Smooth muscle cell (in vitro differentiated cells): ENCODE measurements around the gene BTD. TPM values are rescaled to one million over a fixed set of nuclear protein-coding genes. Genes with fewer than 3 reads are reported as not detected.

ENCODE experiments used
- DNase-seq: peaks from one replicate; lab custom pipeline; 2025; ENCODE audit not compliant: unreplicated experiment; lab: John Stamatoyannopoulos, UW
- H2AFZ ChIP-seq: fragments of 200-600 bp; sonication (generic); 2 replicates; pipeline ENCODE4 v1.6.0; 2016; ENCODE audit warnings: antibody characterized with exemption, low read depth, mild to moderate bottlenecking
- H3F3A ChIP-seq: fragments of 200-600 bp; sonication (generic); 2 replicates; pipeline ENCODE4 v1.6.0; 2017; ENCODE audit warnings: antibody characterized with exemption, low read depth
- H3K27ac ChIP-seq: fragments of 200-600 bp; sonication (generic); 2 replicates; pipeline ENCODE4 v1.5.1; 2016; ENCODE audit warnings: low read depth, mild to moderate bottlenecking
- H3K27me3 ChIP-seq: fragments of 200-600 bp; sonication (generic); 2 replicates; pipeline ENCODE4 v1.6.1; 2016; ENCODE audit warnings: low read depth, mild to moderate bottlenecking
- H3K36me3 ChIP-seq: fragments of 200-600 bp; sonication (generic); 2 replicates; pipeline ENCODE4 v1.5.1; 2016; ENCODE audit warnings: low read depth
- H3K4me1 ChIP-seq: fragments of 200-600 bp; sonication (generic); 2 replicates; pipeline ENCODE4 v1.5.1; 2016; ENCODE audit warnings: low read depth
- H3K4me2 ChIP-seq: fragments of 200-600 bp; sonication (generic); 2 replicates; pipeline ENCODE4 v1.6.0; 2016; ENCODE audit warnings: mild to moderate bottlenecking
- H3K4me3 ChIP-seq: fragments of 200-600 bp; sonication (generic); 2 replicates; pipeline ENCODE4 v1.5.1; 2016; ENCODE audit warnings: mild to moderate bottlenecking
- H3K79me2 ChIP-seq: fragments of 200-600 bp; sonication (generic); 2 replicates; pipeline ENCODE4 v1.6.0; 2016; ENCODE audit warnings: low read depth, mild to moderate bottlenecking
- H3K9ac ChIP-seq: fragments of 200-600 bp; sonication (generic); 2 replicates; pipeline ENCODE4 v1.6.0; 2016; ENCODE audit warnings: low read depth
- H3K9me3 ChIP-seq: fragments of 200-600 bp; sonication (generic); replicated peaks from 2 replicates; pipeline ENCODE4 v1.5.1; 2016; ENCODE audit warnings: low read depth
- H4K20me1 ChIP-seq: fragments of 200-600 bp; sonication (generic); 2 replicates; pipeline ENCODE4 v1.6.0; 2016; ENCODE audit warnings: low read depth
- CTCF ChIP-seq: fragments of 200-600 bp; sonication (generic); IDR thresholded peaks from 2 replicates; pipeline ENCODE4 v1.5.1; 2017; ENCODE audit warnings: borderline replicate concordance, mild to moderate bottlenecking, antibody characterized with exemption; ENCODE audit not compliant: insufficient read depth, poor library complexity, severe bottlenecking
- WGBS: methylation state at CpG from one replicate; pipeline ENCODE4 v1.1.7; 2016; ENCODE audit warnings: low lambda C conversion rate; 5-methylcytosine and 5-hydroxymethylcytosine counted together
- polyA plus RNA-seq: library from polyadenylated mRNA; unstranded; fragments of >200 nt; fragmentation: Nextera tagmentation; extraction: Ambion mirVana; gene quantifications from 2 replicates; pipeline ENCODE4 v1.2.1, GENCODE V29; 2016
- total RNA-seq: library from RNA; depleted of rRNA; stranded (reverse); fragments of >200 nt; gene quantifications from 2 replicates; pipeline ENCODE4 v1.2.3, GENCODE V29; 2014

Gene BTD
- total and polyA plus RNA-seq, 2 experiments from 2014 or later = 20.9 to 23.6 TPM

DNA sequence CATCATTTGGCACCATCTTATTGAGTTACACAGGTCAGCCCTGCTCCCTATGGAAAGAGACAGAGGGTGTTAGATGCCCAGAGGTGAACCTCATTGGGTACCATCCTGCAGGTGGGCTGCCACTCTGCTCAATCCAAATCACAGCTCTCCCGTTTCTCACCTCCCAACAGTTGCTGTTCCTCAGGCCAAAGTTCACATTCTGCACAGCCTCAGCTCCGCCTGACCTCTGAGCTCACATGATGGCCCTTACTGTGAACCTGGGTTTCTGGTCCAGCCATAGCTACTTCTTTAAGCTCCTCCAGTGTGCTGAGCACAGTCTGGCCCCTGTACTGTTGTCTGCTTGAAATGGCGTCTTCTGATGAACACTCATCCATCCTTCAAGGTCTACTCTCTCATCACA, 47.8 kb downstream of the BTD start:
- H3K79me2 ChIP-seq = no peaks in the 10 kb centered on the region
- no peak overlapping the region for H3K4me3 ChIP-seq
- H4K20me1 ChIP-seq = no peaks in the 10 kb centered on the region
- no peak overlapping the region for H2AFZ ChIP-seq
- H3K36me3 ChIP-seq = no peaks in the 10 kb centered on the region
- no peaks in the 10 kb centered on the region for H3K27me3 ChIP-seq
- H3K9me3 ChIP-seq = no peaks in the 10 kb centered on the region
- 92% methylated on average over 3 of the region's 3 CpGs for WGBS
- H3K4me1 ChIP-seq = peaks cover 19% of the 10 kb centered on the region
- TF ChIP-seq CTCF = no peak
- DNase-seq = no peak
- peaks cover 16% of the 10 kb centered on the region for H3F3A ChIP-seq
- H3K4me2 ChIP-seq = no peak overlapping the region
- H3K9ac ChIP-seq = no peak overlapping the region
- H3K27ac ChIP-seq = no peak overlapping the region

- no peak for TF ChIP-seq CTCF
- no peak for DNase-seq
- Histone ChIP-seq H3K4me2 (no peak overlapping the region), H3K27me3 (no peaks in the 10 kb centered on the region), H2AFZ (no peak overlapping the region), H3K79me2 (no peaks in the 10 kb centered on the region), H3K9me3 (no peaks in the 10 kb centered on the region), H4K20me1 (no peaks in the 10 kb centered on the region), H3K27ac (no peak overlapping the region), H3K9ac (no peak overlapping the region), H3F3A (peaks cover 16% of the 10 kb centered on the region), H3K36me3 (no peaks in the 10 kb centered on the region), H3K4me3 (no peak overlapping the region), H3K4me1 (peaks cover 22% of the 10 kb centered on the region)
- 94% methylated on average over 5 of the region's 5 CpGs for WGBS
Observed at GRCh38 chr3:15649858-15650257, 48.3 kb downstream of the BTD start.

DNA sequence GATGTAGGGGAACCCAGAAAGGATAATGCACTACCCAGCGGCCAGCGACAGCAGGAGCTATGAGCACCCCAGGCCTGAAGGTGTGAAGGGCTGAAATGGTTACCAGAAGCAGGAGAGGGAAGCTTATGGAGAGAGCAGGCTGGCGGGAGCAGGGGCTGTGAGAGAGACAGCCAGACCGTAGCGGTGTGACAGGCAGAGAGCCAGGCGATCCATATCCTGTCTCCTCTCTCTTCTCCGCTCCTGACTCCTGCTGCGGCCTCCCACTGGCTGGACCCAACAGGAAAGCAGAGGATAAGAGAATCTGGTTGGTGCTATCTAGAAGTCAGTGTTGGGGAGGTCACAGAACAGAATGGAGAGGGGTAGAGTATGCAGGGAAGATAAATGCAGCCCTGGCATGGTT, 49.9 kb downstream of the BTD start:
- DNase-seq = no peak
- peaks cover 20% of the 10 kb centered on the region for H3K4me1 ChIP-seq
- H3K27me3 ChIP-seq = no peaks in the 10 kb centered on the region
- no peak overlapping the region for H3K4me2 ChIP-seq
- H3K4me3 ChIP-seq = no peak overlapping the region
- no peak overlapping the region for H2AFZ ChIP-seq
- H3F3A ChIP-seq = peaks cover 7% of the 10 kb centered on the region
- H3K9ac ChIP-seq = no peak overlapping the region
- no peaks in the 10 kb centered on the region for H3K36me3 ChIP-seq
- 73% methylated on average over 8 of the region's 8 CpGs for WGBS
- no peaks in the 10 kb centered on the region for H3K79me2 ChIP-seq
- H4K20me1 ChIP-seq = no peaks in the 10 kb centered on the region
- no peak for TF ChIP-seq CTCF
- H3K9me3 ChIP-seq = no peaks in the 10 kb centered on the region
- H3K27ac ChIP-seq = no peak overlapping the region

DNA sequence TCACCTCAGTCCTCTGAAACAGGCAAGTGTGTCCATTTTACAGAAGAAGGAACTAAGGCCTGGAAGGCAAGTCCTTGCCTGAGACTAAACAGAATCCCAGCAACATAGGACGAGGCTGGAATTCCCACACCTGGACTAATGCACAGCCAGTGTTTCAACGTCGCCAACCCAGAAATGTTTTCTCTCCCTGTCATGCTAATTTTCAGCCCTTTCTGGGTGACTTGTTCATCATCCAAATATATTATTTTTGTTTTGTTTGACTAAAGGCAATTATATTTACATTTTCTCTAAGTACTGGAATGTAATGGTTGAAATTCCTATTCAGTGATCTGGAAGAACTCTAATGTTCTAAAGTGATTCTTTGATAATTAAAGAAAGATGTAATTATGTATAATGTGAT, 51.8 kb downstream of the BTD start:
- no peak overlapping the region for H2AFZ ChIP-seq
- H3K4me3 ChIP-seq = no peak overlapping the region
- H4K20me1 ChIP-seq = no peaks in the 10 kb centered on the region
- WGBS = 87% methylated on average over 3 of the region's 3 CpGs
- no peak overlapping the region for H3K4me2 ChIP-seq
- no peaks in the 10 kb centered on the region for H3F3A ChIP-seq
- H3K27ac ChIP-seq = peak overlapping the region; percentile 73
- no peak overlapping the region for H3K9ac ChIP-seq
- no peaks in the 10 kb centered on the region for H3K9me3 ChIP-seq
- H3K4me1 ChIP-seq = peaks cover 23% of the 10 kb centered on the region
- no peaks in the 10 kb centered on the region for H3K36me3 ChIP-seq
- no peak for TF ChIP-seq CTCF
- no peak for DNase-seq
- no peaks in the 10 kb centered on the region for H3K79me2 ChIP-seq
- H3K27me3 ChIP-seq = no peaks in the 10 kb centered on the region
